HEK293 (cell line): Measurements from ENCODE around the gene NECAB2.

Source experiments
- SP2 ChIP-seq: fragments of 450-650 bp; formaldehyde crosslinking; IDR thresholded peaks from 2 replicates; pipeline ENCODE4 v1.5.1; 2016; ENCODE audit warnings: missing biosample characterization, missing genetic modification characterization
- SP3 ChIP-seq: fragments of 450-650 bp; formaldehyde crosslinking; IDR thresholded peaks from 2 replicates; pipeline ENCODE4 v1.5.1; 2016; ENCODE audit warnings: missing biosample characterization, missing genetic modification characterization
- TCF7L2 ChIP-seq: IDR thresholded peaks from 2 replicates; pipeline ENCODE4 v1.6.1; 2011; ENCODE audit warnings: low read depth, mild to moderate bottlenecking, inconsistent platforms, low read length, moderate library complexity, borderline replicate concordance
- YY1 ChIP-seq: fragments of 450-650 bp; formaldehyde crosslinking; IDR thresholded peaks from 2 replicates; pipeline ENCODE4 v1.5.1; 2018; ENCODE audit warnings: missing biosample characterization, missing genetic modification characterization
- ZBTB7A ChIP-seq: fragments of 450-650 bp; formaldehyde crosslinking; IDR thresholded peaks from 2 replicates; pipeline ENCODE4 v1.5.1; 2016; ENCODE audit warnings: low read depth, missing biosample characterization, missing genetic modification characterization
- ZFHX2 ChIP-seq: fragments of 450-650 bp; formaldehyde crosslinking; conservative IDR thresholded peaks from 2 replicates; pipeline ENCODE4 v1.5.1; 2016; ENCODE audit warnings: missing biosample characterization, missing genetic modification characterization
- ZNF114 ChIP-seq: fragments of 450-650 bp; formaldehyde crosslinking; IDR thresholded peaks from 2 replicates; pipeline ENCODE4 v1.5.0; 2017; ENCODE audit warnings: missing biosample characterization, missing genetic modification characterization
- ZNF239 ChIP-seq: fragments of 450-650 bp; formaldehyde crosslinking; IDR thresholded peaks from 2 replicates; pipeline ENCODE4 v1.5.1; 2016; ENCODE audit warnings: missing biosample characterization, missing genetic modification characterization
- ZNF248 ChIP-seq: fragments of 450-650 bp; formaldehyde crosslinking; IDR thresholded peaks from 2 replicates; pipeline ENCODE4 v1.5.1; 2017; ENCODE audit warnings: missing biosample characterization, missing genetic modification characterization
- ZNF37A ChIP-seq: fragments of 450-650 bp; IDR thresholded peaks from 2 replicates; pipeline ENCODE4 v1.5.1; 2018; ENCODE audit warnings: missing biosample characterization, missing genetic modification characterization
- ZNF48 ChIP-seq: fragments of 450-650 bp; formaldehyde crosslinking; IDR thresholded peaks from 2 replicates; pipeline ENCODE4 v1.5.1; 2016; ENCODE audit warnings: missing biosample characterization, missing genetic modification characterization
- ZNF654 ChIP-seq: fragments of 450-650 bp; formaldehyde crosslinking; IDR thresholded peaks from 2 replicates; pipeline ENCODE4 v1.5.1; 2016; ENCODE audit warnings: low read depth, missing biosample characterization, missing genetic modification characterization
- TF ChIP-seq, protein P1 (sequence below): fragments of 450-650 bp; formaldehyde crosslinking; IDR thresholded peaks from 2 replicates; pipeline ENCODE4 v1.5.1; 2016; ENCODE audit warnings: missing biosample characterization, missing genetic modification characterization
- TF ChIP-seq, protein P2 (sequence below): fragments of 450-650 bp; formaldehyde crosslinking; IDR thresholded peaks from 2 replicates; pipeline ENCODE4 v1.5.1; 2016; ENCODE audit warnings: missing biosample characterization, missing genetic modification characterization

DNA sequence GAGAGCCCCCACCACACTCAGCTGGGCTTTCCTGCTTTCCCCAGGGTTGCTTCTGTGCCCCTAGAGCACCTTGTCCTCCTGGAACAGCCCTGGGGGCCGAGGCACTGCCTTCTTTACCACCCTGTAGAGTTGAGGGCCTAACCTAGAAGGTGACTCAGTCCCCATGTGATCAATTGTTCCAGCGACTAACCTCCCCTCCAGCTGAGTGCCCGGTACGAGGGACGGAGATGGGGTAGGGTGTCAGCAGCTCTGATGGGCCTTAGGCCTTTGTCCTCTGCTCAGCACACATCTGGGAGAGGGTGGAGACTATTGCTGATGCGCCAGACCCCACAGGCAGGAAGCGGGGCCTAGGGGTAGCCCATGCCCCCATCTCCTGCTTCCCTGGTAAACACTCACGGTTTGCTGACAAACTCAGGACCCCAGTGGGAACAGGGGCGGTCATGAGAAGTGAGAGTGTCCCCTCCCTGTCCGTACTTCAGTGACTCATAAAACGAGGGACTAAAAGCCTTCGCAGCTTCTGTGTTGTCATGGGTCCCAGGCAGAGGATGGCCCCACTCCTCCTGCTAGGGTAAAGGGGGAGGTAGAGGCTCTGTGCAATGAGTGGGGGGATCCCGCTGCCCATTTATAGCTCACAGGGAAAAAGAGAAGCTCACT lies 33.1 kb downstream of the NECAB2 start:
- TF ChIP-seq SP2 (tag by site-specific recombination) (no peak), TCF7L2 (no peak), SP3 (tag by site-specific recombination) (no peak), ZNF48 (tag by site-specific recombination) (no peak), ZBTB7A (no peak), YY1 (tag by site-specific recombination) (no peak), ZNF654 (tag by site-specific recombination) (no peak), ZNF248 (tag by site-specific recombination) (no peak), ZNF239 (tag by site-specific recombination) (no peak), ZFHX2 (no peak), ZNF114 (tag by site-specific recombination) (no peak), ZNF37A (tag by site-specific recombination) (no peak)
- TF ChIP-seq, protein P1, sequence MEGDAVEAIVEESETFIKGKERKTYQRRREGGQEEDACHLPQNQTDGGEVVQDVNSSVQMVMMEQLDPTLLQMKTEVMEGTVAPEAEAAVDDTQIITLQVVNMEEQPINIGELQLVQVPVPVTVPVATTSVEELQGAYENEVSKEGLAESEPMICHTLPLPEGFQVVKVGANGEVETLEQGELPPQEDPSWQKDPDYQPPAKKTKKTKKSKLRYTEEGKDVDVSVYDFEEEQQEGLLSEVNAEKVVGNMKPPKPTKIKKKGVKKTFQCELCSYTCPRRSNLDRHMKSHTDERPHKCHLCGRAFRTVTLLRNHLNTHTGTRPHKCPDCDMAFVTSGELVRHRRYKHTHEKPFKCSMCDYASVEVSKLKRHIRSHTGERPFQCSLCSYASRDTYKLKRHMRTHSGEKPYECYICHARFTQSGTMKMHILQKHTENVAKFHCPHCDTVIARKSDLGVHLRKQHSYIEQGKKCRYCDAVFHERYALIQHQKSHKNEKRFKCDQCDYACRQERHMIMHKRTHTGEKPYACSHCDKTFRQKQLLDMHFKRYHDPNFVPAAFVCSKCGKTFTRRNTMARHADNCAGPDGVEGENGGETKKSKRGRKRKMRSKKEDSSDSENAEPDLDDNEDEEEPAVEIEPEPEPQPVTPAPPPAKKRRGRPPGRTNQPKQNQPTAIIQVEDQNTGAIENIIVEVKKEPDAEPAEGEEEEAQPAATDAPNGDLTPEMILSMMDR = no peak
- TF ChIP-seq, protein P2, sequence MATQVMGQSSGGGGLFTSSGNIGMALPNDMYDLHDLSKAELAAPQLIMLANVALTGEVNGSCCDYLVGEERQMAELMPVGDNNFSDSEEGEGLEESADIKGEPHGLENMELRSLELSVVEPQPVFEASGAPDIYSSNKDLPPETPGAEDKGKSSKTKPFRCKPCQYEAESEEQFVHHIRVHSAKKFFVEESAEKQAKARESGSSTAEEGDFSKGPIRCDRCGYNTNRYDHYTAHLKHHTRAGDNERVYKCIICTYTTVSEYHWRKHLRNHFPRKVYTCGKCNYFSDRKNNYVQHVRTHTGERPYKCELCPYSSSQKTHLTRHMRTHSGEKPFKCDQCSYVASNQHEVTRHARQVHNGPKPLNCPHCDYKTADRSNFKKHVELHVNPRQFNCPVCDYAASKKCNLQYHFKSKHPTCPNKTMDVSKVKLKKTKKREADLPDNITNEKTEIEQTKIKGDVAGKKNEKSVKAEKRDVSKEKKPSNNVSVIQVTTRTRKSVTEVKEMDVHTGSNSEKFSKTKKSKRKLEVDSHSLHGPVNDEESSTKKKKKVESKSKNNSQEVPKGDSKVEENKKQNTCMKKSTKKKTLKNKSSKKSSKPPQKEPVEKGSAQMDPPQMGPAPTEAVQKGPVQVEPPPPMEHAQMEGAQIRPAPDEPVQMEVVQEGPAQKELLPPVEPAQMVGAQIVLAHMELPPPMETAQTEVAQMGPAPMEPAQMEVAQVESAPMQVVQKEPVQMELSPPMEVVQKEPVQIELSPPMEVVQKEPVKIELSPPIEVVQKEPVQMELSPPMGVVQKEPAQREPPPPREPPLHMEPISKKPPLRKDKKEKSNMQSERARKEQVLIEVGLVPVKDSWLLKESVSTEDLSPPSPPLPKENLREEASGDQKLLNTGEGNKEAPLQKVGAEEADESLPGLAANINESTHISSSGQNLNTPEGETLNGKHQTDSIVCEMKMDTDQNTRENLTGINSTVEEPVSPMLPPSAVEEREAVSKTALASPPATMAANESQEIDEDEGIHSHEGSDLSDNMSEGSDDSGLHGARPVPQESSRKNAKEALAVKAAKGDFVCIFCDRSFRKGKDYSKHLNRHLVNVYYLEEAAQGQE (tag by site-specific recombination) = no peak
